Endometrium (tissue), 2 donors: Measurements from ENCODE around the gene CACNA1H.

Experiments
- FAIRE-seq: peaks from 2 replicates; lab custom pipeline; 2012; peaks lifted over from hg19 to GRCh38; lab: Jason Lieb, UNC
- donor health status: control.
- donor health status: control.

CACNA1H gene

GRCh38 chr16:1158456-1159324 lies 5.8 kb downstream of the CACNA1H start:
- no peak for FAIRE-seq

- no peak for FAIRE-seq
These were observed 6.5 kb downstream of the CACNA1H start for GRCh38 chr16:1159325-1159972.

GRCh38 chr16:1159973-1160772 lies 7.3 kb downstream of the CACNA1H start:
- no peak for FAIRE-seq

GRCh38 chr16:1160773-1161348 lies 8.0 kb downstream of the CACNA1H start:
- no peak for FAIRE-seq

- no peak for FAIRE-seq
These were observed 10.0 kb downstream of the CACNA1H start for GRCh38 chr16:1162701-1163566.

- FAIRE-seq, result no peak
These were observed 10.7 kb downstream of the CACNA1H start for GRCh38 chr16:1163567-1164055.

- no peak for FAIRE-seq
These were observed 11.5 kb downstream of the CACNA1H start for GRCh38 chr16:1164382-1164781.

- no peak for FAIRE-seq
These were observed 12.1 kb downstream of the CACNA1H start for GRCh38 chr16:1164975-1165374.

GRCh38 chr16:1165511-1165910 lies 12.6 kb downstream of the CACNA1H start:
- FAIRE-seq, result no peak

- FAIRE-seq, result no peak
These were observed 14.6 kb downstream of the CACNA1H start for GRCh38 chr16:1167276-1168107.

GRCh38 chr16:1168837-1169236 lies 15.9 kb downstream of the CACNA1H start:
- no peak for FAIRE-seq

GRCh38 chr16:1169285-1170075 lies 16.6 kb downstream of the CACNA1H start:
- FAIRE-seq, result peak; percentile 33

GRCh38 chr16:1170076-1170418 lies 17.1 kb downstream of the CACNA1H start:
- FAIRE-seq, result no peak

- no peak for FAIRE-seq
These were observed 18.1 kb downstream of the CACNA1H start for GRCh38 chr16:1171001-1171400.

GRCh38 chr16:1171854-1172428 lies 19.0 kb downstream of the CACNA1H start:
- no peak for FAIRE-seq

- FAIRE-seq, result no peak
These were observed 19.7 kb downstream of the CACNA1H start for GRCh38 chr16:1172651-1173050.

- no peak for FAIRE-seq
These were observed 21.0 kb downstream of the CACNA1H start for GRCh38 chr16:1173788-1174451.

GRCh38 chr16:1174477-1175357 lies 21.8 kb downstream of the CACNA1H start:
- FAIRE-seq, result no peak
